T-helper 22 cell (primary cell): Measurements from ENCODE around the gene MYOCOS.
"Not testable (repeated sequence)": the region's sequence is repeated elsewhere in the genome, so short reads cannot be mapped to it uniquely, and the experiment has no call there.

Experiments used
- DNase-seq: peaks from one replicate; pipeline ENCODE4 v3.0.0-alpha.2; 2020; ENCODE audit warnings: low read depth

MYOCOS gene, protein sequence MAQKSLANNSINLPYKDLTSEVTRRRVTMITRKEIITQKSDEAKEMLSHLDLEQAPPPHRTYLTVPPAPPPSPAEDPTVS

DNA sequence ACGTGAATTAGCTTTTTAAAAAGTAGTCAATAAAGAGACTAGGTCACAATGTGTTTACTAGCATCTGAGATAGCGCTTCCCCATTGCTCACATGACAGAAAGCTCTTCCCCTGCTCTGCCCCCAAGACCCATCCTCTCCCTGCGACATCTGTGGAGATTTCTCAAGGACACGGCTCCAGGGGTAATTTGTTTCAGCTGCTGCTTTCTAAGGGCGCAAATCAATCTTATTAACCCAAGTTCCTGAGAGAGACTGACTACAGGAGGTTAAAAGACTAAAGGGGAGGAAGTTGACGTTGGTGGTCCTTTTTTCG is at the start of gene MYOCOS:
MYOCOS (plus strand) TSS at position 92 of the 311 bp plus-strand sequence. CDS start 1,641 bp downstream, outside the sequence.
- no peak for DNase-seq

DNA sequence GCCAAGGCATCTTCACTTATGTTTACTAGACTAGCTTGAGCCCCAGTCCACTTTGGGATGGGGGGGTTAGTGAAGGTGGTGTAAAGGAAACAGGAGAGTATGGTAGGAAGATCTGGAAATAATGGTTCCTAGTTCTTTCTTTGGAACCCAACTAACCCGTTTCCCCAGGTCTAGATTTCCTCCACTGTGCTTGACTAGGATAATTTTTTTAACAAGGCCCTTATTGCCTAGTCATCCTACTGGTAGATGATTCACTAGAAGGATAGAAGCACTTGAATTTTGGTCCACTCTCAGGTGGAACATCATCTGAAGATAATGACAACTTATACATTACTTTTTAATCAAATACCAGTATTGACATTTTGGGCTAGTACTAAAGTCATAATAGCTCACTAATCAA is 45.9 kb upstream of the MYOCOS start:
- DNase-seq: no peak

DNA sequence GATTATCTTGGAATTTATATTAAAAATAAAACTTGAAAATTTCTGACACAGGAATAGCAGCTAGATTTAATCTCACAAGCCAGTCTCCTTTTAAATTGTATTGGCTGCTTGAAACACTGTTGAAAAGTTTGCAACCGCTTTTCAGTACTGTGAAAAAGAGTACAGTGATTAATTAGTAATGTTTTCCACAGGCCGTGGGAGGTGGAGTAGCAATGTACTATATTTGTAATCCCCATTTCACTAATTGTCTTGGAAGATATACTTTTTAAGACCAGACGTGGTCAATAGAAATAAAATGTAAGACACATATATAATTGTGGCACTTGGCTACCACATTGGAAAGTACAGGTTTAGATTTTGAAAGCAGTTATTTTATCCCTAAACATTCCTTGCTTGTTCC is 40.8 kb upstream of the MYOCOS start:
- no peak for DNase-seq

- no peak for DNase-seq
Observed at GRCh38 chr1:171581766-171582165, 40.3 kb upstream of the MYOCOS start.

GRCh38 chr1:171582589-171582988 is 39.5 kb upstream of the MYOCOS start:
- DNase-seq: no peak

GRCh38 chr1:171583591-171584201 is 38.3 kb upstream of the MYOCOS start:
- DNase-seq: no peak

GRCh38 chr1:171585715-171586114 is 36.3 kb upstream of the MYOCOS start:
- no peak for DNase-seq

GRCh38 chr1:171588230-171588629 is 33.8 kb upstream of the MYOCOS start:
- no peak for DNase-seq

DNA sequence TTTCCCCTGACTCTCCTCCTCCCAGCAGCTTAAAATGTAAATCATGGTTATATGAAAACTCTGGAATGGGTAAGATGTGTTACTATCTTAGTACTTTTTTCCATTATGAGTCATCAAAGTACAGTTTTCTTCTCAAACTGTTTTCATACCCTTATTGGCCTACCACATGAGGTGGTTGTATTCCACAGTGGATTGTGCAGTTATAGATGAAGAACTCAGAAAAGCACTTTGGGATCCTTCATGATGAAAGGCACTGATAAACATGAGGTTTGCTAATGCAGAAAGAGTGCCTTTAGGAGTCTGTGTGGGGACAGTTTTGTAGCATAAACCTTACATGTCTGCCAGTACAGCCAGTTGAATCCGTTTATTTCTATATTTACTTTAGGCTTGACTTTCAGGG is 32.0 kb upstream of the MYOCOS start:
- no peak for DNase-seq

DNA sequence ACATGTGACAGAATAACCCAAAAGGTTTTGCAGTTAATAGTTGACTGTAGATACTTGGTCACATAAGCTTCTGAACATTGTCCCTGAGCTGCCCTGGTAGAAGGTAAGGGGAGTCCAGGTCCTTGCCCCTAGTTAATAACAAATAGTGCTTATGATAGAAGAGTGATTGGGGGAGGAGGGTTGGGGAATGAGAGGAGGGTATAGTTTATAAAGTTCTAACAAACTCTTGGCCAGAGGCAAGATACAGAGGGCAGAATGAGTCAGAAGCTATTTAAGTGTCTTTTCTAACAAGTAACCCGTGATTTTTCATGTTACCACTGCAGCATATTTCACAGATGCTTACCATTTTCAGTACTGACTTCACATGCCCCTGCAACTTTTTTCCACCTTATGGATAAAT is 26.7 kb upstream of the MYOCOS start:
- no peak for DNase-seq

- DNase-seq: no peak
Observed at GRCh38 chr1:171596119-171596518, 25.9 kb upstream of the MYOCOS start.

- DNase-seq: no peak
Observed at GRCh38 chr1:171596705-171597104, 25.3 kb upstream of the MYOCOS start.

DNA sequence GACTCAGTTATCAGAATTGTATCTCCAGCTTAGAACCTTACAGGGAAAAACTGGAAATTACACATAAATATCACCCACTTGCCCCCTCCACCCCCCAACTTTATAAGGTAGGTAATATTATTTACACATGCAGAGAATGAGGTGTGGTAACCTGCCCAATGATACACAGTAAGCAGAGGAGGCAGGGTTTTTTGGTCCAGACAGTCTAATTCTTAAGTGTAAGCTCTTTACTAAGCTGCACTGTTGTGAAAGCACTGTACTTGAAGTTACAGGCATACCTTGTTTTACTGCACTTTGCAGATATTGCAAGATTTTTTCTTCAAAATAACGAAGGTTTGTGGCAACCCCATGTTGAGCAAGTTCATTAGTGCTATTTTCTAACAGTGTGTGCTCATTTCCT is 24.8 kb upstream of the MYOCOS start:
- no peak for DNase-seq

DNA sequence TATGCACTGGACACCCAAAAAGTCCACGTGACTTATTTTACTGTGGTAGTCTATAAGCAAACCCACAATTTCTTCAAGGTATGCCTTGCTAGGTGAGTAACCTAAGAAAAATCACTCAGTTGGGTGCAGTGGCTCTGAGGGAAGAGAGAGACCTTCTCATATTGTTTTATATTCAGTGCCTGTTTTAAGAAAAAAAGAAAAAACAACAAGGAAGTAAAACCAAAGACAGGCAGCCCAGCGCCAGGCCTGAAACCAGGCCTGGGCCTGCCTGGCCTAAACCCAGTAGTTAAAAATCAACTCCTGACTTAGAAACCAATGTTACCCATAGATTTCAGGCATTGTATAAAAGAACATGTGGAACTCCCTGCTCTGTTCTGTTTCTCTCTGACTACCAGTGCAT is 21.7 kb upstream of the MYOCOS start:
- DNase-seq: not testable (repeated sequence)

- no peak for DNase-seq
Observed at GRCh38 chr1:171600862-171601261, 21.2 kb upstream of the MYOCOS start.

DNA sequence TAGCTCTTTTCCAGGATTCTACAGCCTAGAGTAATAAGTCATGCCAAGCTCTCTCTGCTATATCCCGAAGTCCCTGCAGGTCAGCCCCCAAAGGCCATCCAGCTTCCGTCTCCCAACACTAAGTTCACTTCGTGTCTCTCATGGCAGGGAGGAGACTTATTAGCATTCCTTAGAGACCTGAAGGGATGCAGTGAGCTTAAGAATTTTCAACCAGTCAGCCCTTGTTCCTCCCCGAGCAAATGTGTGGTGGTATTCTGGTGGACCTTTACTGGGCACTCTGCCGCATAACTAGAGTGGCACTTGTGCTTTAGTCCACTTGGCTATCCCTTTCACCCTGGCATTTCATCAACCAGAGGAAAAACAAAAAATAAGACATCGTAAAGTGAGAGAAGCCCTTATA is 19.0 kb upstream of the MYOCOS start:
- not testable (repeated sequence) for DNase-seq

DNA sequence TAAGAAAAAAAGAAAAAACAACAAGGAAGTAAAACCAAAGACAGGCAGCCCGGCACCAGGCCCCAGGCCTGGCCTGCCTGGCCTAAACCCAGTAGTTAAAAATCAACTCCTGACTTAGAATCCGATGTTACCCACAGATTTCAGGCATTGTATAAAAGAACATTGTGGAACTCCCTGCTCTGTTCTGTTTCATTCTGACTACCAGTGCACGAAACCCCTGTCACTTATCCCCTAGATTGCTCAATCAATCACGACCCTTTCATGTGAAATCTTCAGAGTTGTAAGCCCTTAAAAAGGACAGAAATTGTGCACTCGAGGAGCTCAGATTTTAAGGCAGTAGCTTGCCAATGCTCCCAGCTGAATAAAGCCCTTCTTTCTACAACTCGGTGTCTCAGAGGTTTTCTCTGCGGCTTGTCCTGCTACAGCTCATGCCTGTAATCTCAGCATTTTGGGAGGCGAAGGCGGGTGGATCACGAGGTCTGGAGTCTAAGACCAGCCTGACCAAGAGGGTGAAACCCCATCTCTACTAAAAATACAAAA is 15.6 kb upstream of the MYOCOS start:
- DNase-seq: no peak

- DNase-seq: no peak
Observed at GRCh38 chr1:171610385-171610784, 11.7 kb upstream of the MYOCOS start.

- no peak for DNase-seq
Observed at GRCh38 chr1:171611306-171611705, 10.7 kb upstream of the MYOCOS start.

DNA sequence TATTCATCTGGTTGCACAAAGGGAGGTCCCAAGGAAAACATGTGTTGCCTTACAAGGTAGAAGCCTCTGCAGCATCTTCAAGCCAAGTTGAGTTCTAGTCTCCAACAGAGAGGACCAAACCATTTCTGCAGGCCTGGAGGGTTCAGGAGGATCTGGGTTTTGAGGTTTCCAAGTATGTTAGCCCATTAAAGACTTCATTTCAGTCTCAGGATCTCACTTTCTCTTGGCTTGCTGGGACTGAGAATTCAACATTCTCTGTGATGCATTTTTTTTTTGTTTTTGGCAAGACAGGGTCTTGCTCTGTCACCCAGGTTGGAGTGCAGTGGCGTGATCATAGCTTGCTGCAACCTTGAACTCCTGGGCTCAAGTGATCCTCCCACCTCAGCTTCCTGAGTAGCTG is 8.8 kb upstream of the MYOCOS start:
- DNase-seq: no peak

- not testable (repeated sequence) for DNase-seq
Observed at GRCh38 chr1:171615122-171615906, 6.7 kb upstream of the MYOCOS start.

- DNase-seq: no peak
Observed at GRCh38 chr1:171616586-171616985, 5.5 kb upstream of the MYOCOS start.

GRCh38 chr1:171623651-171624331 is 1.7 kb downstream of the MYOCOS start:
- DNase-seq: no peak
